HEK293T (cell line): ENCODE results near the gene PRCP.

Experiments used
- CTCF ChIA-PET: fragments of 350-600 bp; formaldehyde crosslinking; extraction: SDS; loops from one replicate; lab custom pipeline; 2021; ENCODE audit warnings: antibody characterized with exemption, inconsistent platforms; lab: Yijun Ruan, JAX
- POLR2A ChIA-PET: fragments of 350-600 bp; formaldehyde crosslinking; extraction: SDS; loops from one replicate; lab custom pipeline; 2020; ENCODE audit warnings: antibody characterized with exemption, inconsistent platforms; lab: Yijun Ruan, JAX
- DNase-seq: peaks from one replicate; pipeline ENCODE4 v3.0.0; 2012; ENCODE audit warnings: mixed read lengths; ENCODE audit errors: extremely low spot score
- ARNT ChIP-seq: fragments of 450-650 bp; IDR thresholded peaks from 2 replicates; pipeline ENCODE4 v1.6.1; 2017; ENCODE audit warnings: mild to moderate bottlenecking
- BHLHE40 ChIP-seq: fragments of 450-650 bp; IDR thresholded peaks from 2 replicates; pipeline ENCODE4 v1.6.1; 2016; ENCODE audit warnings: mild to moderate bottlenecking, moderate library complexity, borderline replicate concordance
- CTBP1 ChIP-seq: fragments of 450-650 bp; IDR thresholded peaks from 2 replicates; pipeline ENCODE4 v1.6.1; 2016; ENCODE audit warnings: borderline replicate concordance
- ELF4 ChIP-seq: fragments of 450-650 bp; IDR thresholded peaks from 2 replicates; pipeline ENCODE4 v1.6.1; 2017; ENCODE audit warnings: antibody characterized with exemption
- FOXA1 ChIP-seq: fragments of 450-650 bp; IDR thresholded peaks from 2 replicates; pipeline ENCODE4 v1.6.1; 2016; ENCODE audit warnings: mild to moderate bottlenecking
- FOXK2 ChIP-seq: fragments of 450-650 bp; IDR thresholded peaks from 2 replicates; pipeline ENCODE4 v1.6.1; 2016; ENCODE audit warnings: mild to moderate bottlenecking
- FOXM1 ChIP-seq: fragments of 450-650 bp; IDR thresholded peaks from 2 replicates; pipeline ENCODE4 v1.6.1; 2017; ENCODE audit warnings: mild to moderate bottlenecking, borderline replicate concordance
- HDGF ChIP-seq: fragments of 450-650 bp; IDR thresholded peaks from 2 replicates; pipeline ENCODE4 v1.6.1; 2017; ENCODE audit warnings: antibody characterized with exemption, borderline replicate concordance
- L3MBTL2 ChIP-seq: fragments of 450-650 bp; conservative IDR thresholded peaks from 2 replicates; pipeline ENCODE4 v1.6.1; 2016; ENCODE audit warnings: mild to moderate bottlenecking
- LEF1 ChIP-seq: fragments of 450-650 bp; IDR thresholded peaks from 2 replicates; pipeline ENCODE4 v1.6.1; 2017; ENCODE audit warnings: mild to moderate bottlenecking, borderline replicate concordance
- NFRKB ChIP-seq: fragments of 450-650 bp; IDR thresholded peaks from 2 replicates; pipeline ENCODE4 v1.6.1; 2016; ENCODE audit warnings: mild to moderate bottlenecking, moderate library complexity
- PKNOX1 ChIP-seq: fragments of 450-650 bp; IDR thresholded peaks from 2 replicates; pipeline ENCODE4 v1.6.1; 2016
- SP1 ChIP-seq: fragments of 450-650 bp; IDR thresholded peaks from 2 replicates; pipeline ENCODE4 v1.6.1; 2017
- SUZ12 ChIP-seq: fragments of 450-650 bp; IDR thresholded peaks from 2 replicates; pipeline ENCODE4 v1.6.1; 2016; ENCODE audit warnings: mild to moderate bottlenecking
- TARDBP ChIP-seq: fragments of 450-650 bp; IDR thresholded peaks from 2 replicates; pipeline ENCODE4 v1.6.1; 2016
- ZNF384 ChIP-seq: fragments of 450-650 bp; IDR thresholded peaks from 2 replicates; pipeline ENCODE4 v1.6.1; 2016

PRCP gene

GRCh38 chr11:82786836-82787235, 113.4 kb downstream of the PRCP start:
- ChIA-PET POLR2A (no interaction called here), CTCF (no interaction called here)
- no peak for DNase-seq
- TF ChIP-seq FOXM1 (no peak), ARNT (no peak), FOXA1 (no peak), SUZ12 (no peak), BHLHE40 (no peak), LEF1 (no peak), SP1 (no peak), HDGF (no peak), ZNF384 (no peak), FOXK2 (no peak), TARDBP (no peak), CTBP1 (no peak), ELF4 (no peak), PKNOX1 (no peak), L3MBTL2 (no peak), NFRKB (no peak)

GRCh38 chr11:82786001-82786400, 114.2 kb downstream of the PRCP start:
- CTCF ChIA-PET: interaction anchor here (0.6 kb wide), 1 partner anchor 68 kb away, joined by 3 read pairs; no protein-coding TSS in a partner anchor
- DNase-seq: no peak
- POLR2A ChIA-PET: no interaction called here
- TF ChIP-seq SP1: no peak
- TF ChIP-seq HDGF: no peak
- no peak for TF ChIP-seq FOXK2
- TF ChIP-seq SUZ12: no peak
- TF ChIP-seq PKNOX1: no peak
- no peak for TF ChIP-seq CTBP1
- no peak for TF ChIP-seq ZNF384
- no peak for TF ChIP-seq NFRKB
- TF ChIP-seq ARNT: no peak
- TF ChIP-seq LEF1: no peak

- TF ChIP-seq SP1: no peak
- no peak for TF ChIP-seq ELF4
- no peak for TF ChIP-seq TARDBP
- TF ChIP-seq NFRKB: no peak
- TF ChIP-seq L3MBTL2: no peak
- TF ChIP-seq FOXA1: no peak
- TF ChIP-seq FOXM1: no peak
- TF ChIP-seq ZNF384: no peak
- TF ChIP-seq LEF1: no peak
- TF ChIP-seq BHLHE40: no peak
- ChIA-PET POLR2A (no interaction called here), CTCF (no interaction called here)
- no peak for DNase-seq
These were observed 117.3 kb downstream of the PRCP start for GRCh38 chr11:82782825-82783374.

GRCh38 chr11:82778776-82779175, 121.5 kb downstream of the PRCP start:
- no peak for DNase-seq
- TF ChIP-seq FOXM1 (no peak), HDGF (no peak), FOXA1 (no peak), BHLHE40 (no peak), ARNT (no peak), FOXK2 (no peak), PKNOX1 (no peak), TARDBP (no peak), CTBP1 (no peak), NFRKB (no peak), ZNF384 (no peak), SP1 (no peak), LEF1 (no peak), ELF4 (no peak), L3MBTL2 (no peak), SUZ12 (no peak)
- ChIA-PET POLR2A (no interaction called here), CTCF (no interaction called here)

- TF ChIP-seq LEF1 (no peak), PKNOX1 (no peak), NFRKB (no peak), HDGF (no peak), SUZ12 (no peak), SP1 (no peak), ZNF384 (no peak), CTBP1 (no peak), ELF4 (no peak), BHLHE40 (no peak), ARNT (no peak), FOXK2 (no peak), FOXA1 (no peak), TARDBP (no peak), FOXM1 (no peak), L3MBTL2 (no peak)
- CTCF ChIA-PET: interaction anchor here (0.6 to 1.6 kb wide), 10 partner anchors 12 to 91 kb away, joined by 3 to 10 read pairs (median 4); partner anchors contain the start of gene FAM181B
- DNase-seq: no peak
- POLR2A ChIA-PET: no interaction called here
These were observed 123.9 kb downstream of the PRCP start for GRCh38 chr11:82776377-82776776.
